H9 (cell line): ENCODE results near the gene MESD. TPM values are rescaled to one million over a fixed set of nuclear protein-coding genes. Genes with fewer than 3 reads are reported as not detected.

Experiments used
- DNase-seq: peaks from one replicate; pipeline ENCODE4 v3.0.0-alpha.2; 2017
- H2AFZ ChIP-seq: one replicate; pipeline ENCODE4 v1.6.1; 2013; ENCODE audit warnings: mild to moderate bottlenecking, low read length, control low read depth, moderate library complexity
- H2AK5ac ChIP-seq: 2 replicates; pipeline ENCODE4 v1.6.1; 2013; ENCODE audit warnings: low read length, control low read depth, mixed read lengths; ENCODE audit not compliant: insufficient read length
- H2BK120ac ChIP-seq: one replicate; pipeline ENCODE4 v1.6.1; 2013; ENCODE audit warnings: low read depth, mild to moderate bottlenecking, low read length, control low read depth, inconsistent platforms; ENCODE audit not compliant: poor library complexity, severe bottlenecking
- H2BK12ac ChIP-seq: 2 replicates; pipeline ENCODE4 v1.6.1; 2013; ENCODE audit warnings: low read length, control low read depth, mixed read lengths, low read depth; ENCODE audit not compliant: insufficient read length
- H2BK15ac ChIP-seq: 2 replicates; pipeline ENCODE4 v1.6.1; 2013; ENCODE audit warnings: low read depth, low read length, control low read depth
- H2BK20ac ChIP-seq: one replicate; pipeline ENCODE4 v1.6.1; 2013; ENCODE audit warnings: low read depth, mild to moderate bottlenecking, low read length, control low read depth, inconsistent platforms; ENCODE audit not compliant: poor library complexity, severe bottlenecking
- H2BK5ac ChIP-seq: 2 replicates; pipeline ENCODE4 v1.6.1; 2013; ENCODE audit warnings: low read length, control low read depth, mixed read lengths; ENCODE audit not compliant: insufficient read length
- H3K14ac ChIP-seq: 2 replicates; pipeline ENCODE4 v1.6.1; 2013; ENCODE audit warnings: low read length, control low read depth; ENCODE audit not compliant: insufficient read depth
- H3K18ac ChIP-seq: 2 replicates; pipeline ENCODE4 v1.6.1; 2013; ENCODE audit warnings: low read depth, mild to moderate bottlenecking, mixed read lengths, low read length, control low read depth; ENCODE audit not compliant: insufficient read length
- H3K23ac ChIP-seq: 2 replicates; pipeline ENCODE4 v1.6.1; 2013; ENCODE audit warnings: low read length, control low read depth, mixed read lengths, low read depth; ENCODE audit not compliant: insufficient read length
- H3K23me2 ChIP-seq: 2 replicates; pipeline ENCODE4 v1.6.1; 2013; ENCODE audit warnings: low read depth, mild to moderate bottlenecking, mixed read lengths, low read length, control low read depth; ENCODE audit not compliant: insufficient read length, poor library complexity, severe bottlenecking
- H3K27ac ChIP-seq: 2 replicates; pipeline ENCODE4 v1.5.1; 2013; ENCODE audit warnings: low read length, control low read depth, mixed read lengths, low read depth; ENCODE audit not compliant: insufficient read length
- H3K27me3 ChIP-seq: 2 replicates; pipeline ENCODE4 v1.6.1; 2013; ENCODE audit warnings: low read length, control low read depth, inconsistent platforms; ENCODE audit not compliant: insufficient read depth
- H3K4ac ChIP-seq: 2 replicates; pipeline ENCODE4 v1.6.1; 2013; ENCODE audit warnings: low read depth, mild to moderate bottlenecking, control low read depth, inconsistent platforms, low read length, moderate library complexity
- H3K4me1 ChIP-seq: 2 replicates; pipeline ENCODE4 v1.6.1; 2013; ENCODE audit warnings: low read length, control low read depth, inconsistent platforms; ENCODE audit not compliant: insufficient read depth
- H3K4me2 ChIP-seq: 2 replicates; pipeline ENCODE4 v1.6.1; 2013; ENCODE audit warnings: low read length, control low read depth, mixed read lengths; ENCODE audit not compliant: insufficient read length, insufficient read depth
- H3K56ac ChIP-seq: 2 replicates; pipeline ENCODE4 v1.6.1; 2013; ENCODE audit warnings: low read depth, mild to moderate bottlenecking, mixed read lengths, low read length, control low read depth; ENCODE audit not compliant: insufficient read length
- H3K79me1 ChIP-seq: 2 replicates; pipeline ENCODE4 v1.6.1; 2013; ENCODE audit warnings: low read depth, mild to moderate bottlenecking, moderate library complexity, low read length, control low read depth, inconsistent platforms; ENCODE audit not compliant: insufficient read depth, poor library complexity, severe bottlenecking
- H3K79me2 ChIP-seq: 2 replicates; pipeline ENCODE4 v1.6.1; 2013; ENCODE audit warnings: low read length, control low read depth, inconsistent platforms; ENCODE audit not compliant: insufficient read depth
- H3K9ac ChIP-seq: 2 replicates; pipeline ENCODE4 v1.6.1; 2013; ENCODE audit warnings: low read length, control low read depth, mixed read lengths; ENCODE audit not compliant: insufficient read length; ENCODE audit errors: extremely low read depth
- H3K9me3 ChIP-seq: one replicate; pipeline ENCODE4 v1.6.1; 2013; ENCODE audit warnings: low read depth, low read length, inconsistent platforms; ENCODE audit not compliant: control insufficient read depth
- H3T11ph ChIP-seq: one replicate; pipeline ENCODE4 v1.6.1; 2013; ENCODE audit warnings: mild to moderate bottlenecking, low read length, control low read depth, inconsistent platforms
- H4K20me1 ChIP-seq: one replicate; pipeline ENCODE4 v1.6.1; 2013; ENCODE audit not compliant: control insufficient read depth, insufficient read length, insufficient read depth
- H4K5ac ChIP-seq: 2 replicates; pipeline ENCODE4 v1.6.1; 2013; ENCODE audit warnings: low read depth, mild to moderate bottlenecking, mixed read lengths, low read length, control low read depth; ENCODE audit not compliant: insufficient read length
- H4K8ac ChIP-seq: replicated peaks from 2 replicates; pipeline ENCODE4 v1.6.1; 2013; ENCODE audit warnings: low read length, control low read depth, mixed read lengths, low read depth; ENCODE audit not compliant: insufficient read length
- H4K91ac ChIP-seq: 2 replicates; pipeline ENCODE4 v1.6.1; 2013; ENCODE audit warnings: low read depth, mild to moderate bottlenecking, moderate library complexity, mixed read lengths, low read length, control low read depth; ENCODE audit not compliant: insufficient read length
- H3K27ac Mint-ChIP-seq, 3 experiments: 2 replicates in 2 of 3; 3 replicates in 1 of 3; pipeline ENCODE4 v1.8.0; 2020 to 2021; ENCODE audit warnings: mixed read lengths in 3 of 3, mild to moderate bottlenecking in 1 of 3, moderate library complexity in 1 of 3
- H3K27me3 Mint-ChIP-seq: 2 replicates; pipeline ENCODE4 v1.8.0; 2021; ENCODE audit warnings: low read depth, mild to moderate bottlenecking, moderate library complexity, mixed read lengths
- H3K36me3 Mint-ChIP-seq, 3 experiments: 2 replicates in 2 of 3; 3 replicates in 1 of 3; pipeline ENCODE4 v1.8.0; 2020 to 2021; ENCODE audit warnings: low read depth in 3 of 3, mixed read lengths in 3 of 3; ENCODE audit not compliant: insufficient read depth in 1 of 3
- H3K4me1 Mint-ChIP-seq, 2 experiments: 2 replicates each; pipeline ENCODE4 v1.8.0; 2020; ENCODE audit warnings: mixed read lengths in 2 of 2
- H3K4me3 Mint-ChIP-seq, 2 experiments: 2 replicates in 1 of 2; 3 replicates in 1 of 2; pipeline ENCODE4 v1.8.0; 2020 to 2021; ENCODE audit warnings: mild to moderate bottlenecking in 2 of 2, mixed read lengths in 2 of 2, moderate library complexity in 1 of 2
- H3K9me3 Mint-ChIP-seq, 2 experiments: 2 replicates in 1 of 2; 3 replicates in 1 of 2; pipeline ENCODE4 v1.8.0; 2020; ENCODE audit warnings: mild to moderate bottlenecking in 2 of 2, mixed read lengths in 2 of 2, moderate library complexity in 1 of 2
- WGBS: extraction: QIAGEN DNeasy Blood & Tissue Kit; methylation state at CpG from one replicate; pipeline ENCODE4 v1.1.7; 2013; ENCODE audit warnings: missing lambda C conversion rate, low lambda C conversion rate, mixed read lengths; ENCODE audit not compliant: insufficient read length; ENCODE audit errors: extremely low coverage; 5-methylcytosine and 5-hydroxymethylcytosine counted together
- total RNA-seq: library from RNA; stranded (reverse); gene quantifications from 2 replicates; pipeline ENCODE4 v1.2.1, GENCODE V29; 2021
- TF ChIP-seq, protein P1 (sequence below): fragments of 200-600 bp; sonication (generic); conservative IDR thresholded peaks from 3 replicates; pipeline ENCODE4 v1.8.0; 2021; ENCODE audit warnings: antibody characterized with exemption, mild to moderate bottlenecking

The MESD gene
- total RNA-seq, 1 experiment from 2014 or later = 29.1 TPM

DNA sequence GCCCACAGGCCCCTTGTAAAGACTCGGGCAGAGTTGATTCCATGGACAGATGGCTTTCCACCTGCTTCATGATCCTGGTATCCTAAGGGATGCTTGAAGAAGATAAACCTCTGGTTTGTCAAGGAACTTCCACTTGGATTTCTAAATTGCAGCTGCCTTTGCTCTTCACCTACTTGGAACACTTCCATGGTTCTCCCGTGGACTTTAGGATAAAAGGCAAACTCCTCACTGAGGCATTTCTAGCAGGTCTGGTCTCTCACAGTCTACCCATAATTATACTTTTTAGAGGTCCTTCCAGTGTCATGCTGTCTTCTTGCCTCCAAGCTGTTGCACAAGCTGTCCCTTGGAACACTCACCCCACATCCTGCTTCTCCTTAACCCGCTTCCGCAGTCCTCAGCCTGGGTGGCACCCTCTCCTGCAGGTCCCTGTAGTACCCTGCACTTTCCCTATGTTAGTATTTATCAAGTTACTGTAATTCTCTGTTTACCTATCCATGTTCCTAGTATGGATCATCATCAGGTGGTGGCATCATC, 23.8 kb upstream of the MESD start:
- no peak overlapping the region for H4K8ac ChIP-seq
- H3K27ac ChIP-seq = no peak overlapping the region
- no peaks in the 10 kb centered on the region for H3K23me2 ChIP-seq
- H2BK12ac ChIP-seq = no peak overlapping the region
- H2BK15ac ChIP-seq = no peak overlapping the region
- no peak overlapping the region for H2BK5ac ChIP-seq
- no peak for DNase-seq
- no peaks in the 10 kb centered on the region for H3K27me3 ChIP-seq
- H2AK5ac ChIP-seq = no peak overlapping the region
- Mint-ChIP-seq H3K36me3 (no peaks in the 10 kb centered on the region; a peak in 1 of 7 replicates), H3K4me3 (no peak overlapping the region), H3K9me3 (no peaks in the 10 kb centered on the region), H3K4me1 (peaks cover 0 to 7% of the 10 kb centered on the region in 2 experiments; a peak in 2 of 4 replicates), H3K27ac (no peak overlapping the region; a peak in 1 of 7 replicates), H3K27me3 (no peaks in the 10 kb centered on the region; the same call in 1 of the 2 replicates)
- H4K91ac ChIP-seq = no peak overlapping the region
- H3K9ac ChIP-seq = no peak overlapping the region
- H3T11ph ChIP-seq = no peak overlapping the region
- H2AFZ ChIP-seq = no peak overlapping the region
- no peaks in the 10 kb centered on the region for H4K20me1 ChIP-seq
- H2BK20ac ChIP-seq = no peak overlapping the region
- no peak overlapping the region for H3K4me2 ChIP-seq
- no peak overlapping the region for H3K4ac ChIP-seq
- H3K23ac ChIP-seq = no peak overlapping the region
- H4K5ac ChIP-seq = no peak overlapping the region
- no peaks in the 10 kb centered on the region for H3K79me2 ChIP-seq
- no peak overlapping the region for H3K56ac ChIP-seq
- no peak overlapping the region for H3K18ac ChIP-seq
- no peaks in the 10 kb centered on the region for H3K79me1 ChIP-seq
- H3K14ac ChIP-seq = no peak overlapping the region
- TF ChIP-seq, protein P1, sequence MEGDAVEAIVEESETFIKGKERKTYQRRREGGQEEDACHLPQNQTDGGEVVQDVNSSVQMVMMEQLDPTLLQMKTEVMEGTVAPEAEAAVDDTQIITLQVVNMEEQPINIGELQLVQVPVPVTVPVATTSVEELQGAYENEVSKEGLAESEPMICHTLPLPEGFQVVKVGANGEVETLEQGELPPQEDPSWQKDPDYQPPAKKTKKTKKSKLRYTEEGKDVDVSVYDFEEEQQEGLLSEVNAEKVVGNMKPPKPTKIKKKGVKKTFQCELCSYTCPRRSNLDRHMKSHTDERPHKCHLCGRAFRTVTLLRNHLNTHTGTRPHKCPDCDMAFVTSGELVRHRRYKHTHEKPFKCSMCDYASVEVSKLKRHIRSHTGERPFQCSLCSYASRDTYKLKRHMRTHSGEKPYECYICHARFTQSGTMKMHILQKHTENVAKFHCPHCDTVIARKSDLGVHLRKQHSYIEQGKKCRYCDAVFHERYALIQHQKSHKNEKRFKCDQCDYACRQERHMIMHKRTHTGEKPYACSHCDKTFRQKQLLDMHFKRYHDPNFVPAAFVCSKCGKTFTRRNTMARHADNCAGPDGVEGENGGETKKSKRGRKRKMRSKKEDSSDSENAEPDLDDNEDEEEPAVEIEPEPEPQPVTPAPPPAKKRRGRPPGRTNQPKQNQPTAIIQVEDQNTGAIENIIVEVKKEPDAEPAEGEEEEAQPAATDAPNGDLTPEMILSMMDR = no peak
- no CpG with 5 or more reads among the region's 4 CpGs for WGBS
- no peak overlapping the region for H2BK120ac ChIP-seq
- H3K4me1 ChIP-seq = no peaks in the 10 kb centered on the region
- H3K9me3 ChIP-seq = no peaks in the 10 kb centered on the region
